HS-5 (cell line): ENCODE data around the gene GPR137.

ENCODE experiments used
- DNase-seq: peaks from one replicate; pipeline ENCODE4 v3.0.0-alpha.2; 2012; ENCODE audit warnings: low read depth

The GPR137 gene

GRCh38 chr11:64264371-64264852, 21.2 kb upstream of the GPR137 start:
- DNase-seq = no peak

GRCh38 chr11:64265176-64266160, 20.2 kb upstream of the GPR137 start:
- no peak for DNase-seq

GRCh38 chr11:64266339-64266738, 19.3 kb upstream of the GPR137 start:
- DNase-seq = no peak

GRCh38 chr11:64267207-64267945, 18.3 kb upstream of the GPR137 start:
- no peak for DNase-seq

- DNase-seq = no peak
Measured at GRCh38 chr11:64268025-64268892, 17.4 kb upstream of the GPR137 start.

- no peak for DNase-seq
Measured at GRCh38 chr11:64268893-64269539, 16.6 kb upstream of the GPR137 start.

- DNase-seq = peak; percentile 99
Measured at GRCh38 chr11:64269540-64270220, 16.0 kb upstream of the GPR137 start.

- no peak for DNase-seq
Measured at GRCh38 chr11:64275031-64275800, 10.4 kb upstream of the GPR137 start.

GRCh38 chr11:64275841-64276240, 9.8 kb upstream of the GPR137 start:
- DNase-seq = no peak

- no peak for DNase-seq
Measured at GRCh38 chr11:64276653-64277431, 8.8 kb upstream of the GPR137 start.

GRCh38 chr11:64278576-64279190, 7.0 kb upstream of the GPR137 start:
- DNase-seq = no peak

- DNase-seq = no peak
Measured at GRCh38 chr11:64281957-64282770, 3.5 kb upstream of the GPR137 start.

- DNase-seq = no peak
Measured at GRCh38 chr11:64283092-64283491, 2.6 kb upstream of the GPR137 start.

- peak; percentile 68 for DNase-seq
Measured at GRCh38 chr11:64284048-64284961, 1.3 kb upstream of the GPR137 start, which contains the start of gene BAD. BAD (minus strand) TSS chr11:64284665; CDS start chr11:64284368, 297 bp downstream.

- no peak for DNase-seq
Measured at GRCh38 chr11:64285885-64286800, 495 bp downstream of the GPR137 start.

GRCh38 chr11:64286801-64287159, 1.1 kb downstream of the GPR137 start:
- DNase-seq = no peak
